Suprapubic skin (tissue), 4 donors: Measurements from ENCODE around the gene MRPS14. TPM values are rescaled to one million over a fixed set of nuclear protein-coding genes. Genes with fewer than 3 reads are reported as not detected.

ENCODE experiments used
- DNase-seq, 2 donors: peaks; one replicate each; pipeline ENCODE4 v3.0.0-alpha.2; 2019; ENCODE audit warnings: low spot score in 2 of 2
- H3K27ac ChIP-seq: fragments of 200-600 bp; sonication (generic); one replicate; pipeline ENCODE4 v1.5.1; 2019
- H3K27me3 ChIP-seq: fragments of 200-600 bp; sonication (generic); one replicate; pipeline ENCODE4 v1.5.1; 2019
- H3K36me3 ChIP-seq: fragments of 200-600 bp; sonication (generic); one replicate; pipeline ENCODE4 v1.5.1; 2019
- H3K4me1 ChIP-seq: fragments of 200-600 bp; sonication (generic); one replicate; pipeline ENCODE4 v1.5.1; 2019
- H3K4me3 ChIP-seq: fragments of 200-600 bp; sonication (generic); one replicate; pipeline ENCODE4 v1.5.1; 2019; ENCODE audit warnings: mild to moderate bottlenecking
- H3K9me3 ChIP-seq: fragments of 200-600 bp; sonication (generic); one replicate; pipeline ENCODE4 v1.5.1; 2019
- EP300 ChIP-seq: sonication (generic); formaldehyde crosslinking; IDR thresholded peaks from one replicate; pipeline ENCODE4 v1.6.1; 2017; ENCODE audit warnings: antibody characterized with exemption
- POLR2A ChIP-seq, 2 donors: fragments of 450-650 bp; IDR thresholded peaks; one replicate each; pipeline ENCODE4 v1.6.1; 2017; ENCODE audit warnings: antibody characterized with exemption in 2 of 2, mild to moderate bottlenecking in 2 of 2, moderate library complexity in 2 of 2
- POLR2AphosphoS5 ChIP-seq, 3 donors: sonication (generic); formaldehyde crosslinking; IDR thresholded peaks; one replicate each; pipeline ENCODE4 v1.6.1; 2017; ENCODE audit warnings: antibody characterized with exemption in 3 of 3
- WGBS: methylation state at CpG from one replicate; pipeline ENCODE4 v1.1.5; 2018; 5-methylcytosine and 5-hydroxymethylcytosine counted together
- total RNA-seq, 4 donors: library from RNA; depleted of rRNA; stranded (reverse); fragments of >200 nt; gene quantifications; one replicate each; pipeline ENCODE4 v1.1.0, GENCODE V29; 2016
- TF ChIP-seq, protein P1 (sequence below), 2 donors: fragments of 200-600 bp in 1 of 2; fragments of 450-650 bp in 1 of 2; sonication (generic) in 1 of 2; IDR thresholded peaks; one replicate each; pipeline ENCODE4 v1.5.1; 2016 to 2019; ENCODE audit warnings: antibody characterized with exemption in 2 of 2, mild to moderate bottlenecking in 1 of 2, moderate library complexity in 1 of 2

The MRPS14 gene
- total RNA-seq, 4 donors from 2014 or later = 12.7 to 22.9 (median 17.9) TPM

DNA sequence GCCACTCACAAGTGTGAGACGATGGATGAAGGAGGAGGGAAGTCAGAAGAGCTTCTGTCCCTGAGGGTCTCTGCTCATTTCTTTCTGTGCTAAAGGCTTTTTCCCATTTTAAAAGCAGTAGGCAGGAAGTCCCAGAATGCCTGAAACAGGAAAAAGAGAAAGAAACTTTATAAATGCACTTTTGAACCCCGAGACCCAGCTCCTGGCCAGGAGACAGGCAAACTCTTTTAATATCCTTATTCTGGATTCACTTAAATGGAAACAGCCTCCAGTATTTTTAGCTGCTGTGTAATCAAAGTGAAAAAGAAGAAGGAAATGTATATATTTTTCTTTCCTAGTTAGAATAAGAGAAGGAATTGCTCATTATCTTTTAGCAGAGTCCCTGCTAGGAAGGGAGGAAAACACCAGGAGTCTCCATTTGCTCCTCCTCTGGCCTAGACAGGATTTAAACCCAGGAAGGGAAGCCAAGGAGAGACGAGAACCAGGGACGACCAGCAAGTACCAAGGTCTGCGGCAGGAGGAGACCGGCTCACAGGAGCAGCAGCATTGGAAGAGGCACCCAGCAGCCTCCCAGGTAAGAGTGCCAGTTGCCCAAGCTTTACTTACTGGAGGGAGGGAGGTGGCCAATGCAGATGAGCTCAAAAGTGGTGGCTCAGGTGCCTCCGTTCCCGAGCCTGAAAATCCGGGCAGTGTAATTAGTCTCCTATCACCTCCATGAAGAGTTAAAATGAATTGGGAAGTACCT, 44.3 kb upstream of the MRPS14 start, which contains the start of gene TNN:
Gene TNN, plus strand, starts transcription at position 472 of the 745 bp plus-strand sequence. CDS start 9,586 bp downstream, outside the sequence.
- no peak for DNase-seq
- Histone ChIP-seq H3K4me1 (peaks cover 10% of the 10 kb centered on the region), H3K9me3 (no peaks in the 10 kb centered on the region), H3K27me3 (peaks cover 4% of the 10 kb centered on the region), H3K4me3 (no peak within 1 kb of the TSS), H3K36me3 (no peaks in the 10 kb centered on the region), H3K27ac (no peak within 1 kb of the TSS)
- no peak for TF ChIP-seq POLR2AphosphoS5 (IDR thresholded peaks at IDR 0.05)
- TF ChIP-seq POLR2A (IDR thresholded peaks at IDR 0.05) = no peak
- TF ChIP-seq EP300 = no peak
- TF ChIP-seq, protein P1, sequence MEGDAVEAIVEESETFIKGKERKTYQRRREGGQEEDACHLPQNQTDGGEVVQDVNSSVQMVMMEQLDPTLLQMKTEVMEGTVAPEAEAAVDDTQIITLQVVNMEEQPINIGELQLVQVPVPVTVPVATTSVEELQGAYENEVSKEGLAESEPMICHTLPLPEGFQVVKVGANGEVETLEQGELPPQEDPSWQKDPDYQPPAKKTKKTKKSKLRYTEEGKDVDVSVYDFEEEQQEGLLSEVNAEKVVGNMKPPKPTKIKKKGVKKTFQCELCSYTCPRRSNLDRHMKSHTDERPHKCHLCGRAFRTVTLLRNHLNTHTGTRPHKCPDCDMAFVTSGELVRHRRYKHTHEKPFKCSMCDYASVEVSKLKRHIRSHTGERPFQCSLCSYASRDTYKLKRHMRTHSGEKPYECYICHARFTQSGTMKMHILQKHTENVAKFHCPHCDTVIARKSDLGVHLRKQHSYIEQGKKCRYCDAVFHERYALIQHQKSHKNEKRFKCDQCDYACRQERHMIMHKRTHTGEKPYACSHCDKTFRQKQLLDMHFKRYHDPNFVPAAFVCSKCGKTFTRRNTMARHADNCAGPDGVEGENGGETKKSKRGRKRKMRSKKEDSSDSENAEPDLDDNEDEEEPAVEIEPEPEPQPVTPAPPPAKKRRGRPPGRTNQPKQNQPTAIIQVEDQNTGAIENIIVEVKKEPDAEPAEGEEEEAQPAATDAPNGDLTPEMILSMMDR (IDR thresholded peaks at IDR 0.05) = no peak
- 74% methylated on average over 9 of the region's 9 CpGs for WGBS

DNA sequence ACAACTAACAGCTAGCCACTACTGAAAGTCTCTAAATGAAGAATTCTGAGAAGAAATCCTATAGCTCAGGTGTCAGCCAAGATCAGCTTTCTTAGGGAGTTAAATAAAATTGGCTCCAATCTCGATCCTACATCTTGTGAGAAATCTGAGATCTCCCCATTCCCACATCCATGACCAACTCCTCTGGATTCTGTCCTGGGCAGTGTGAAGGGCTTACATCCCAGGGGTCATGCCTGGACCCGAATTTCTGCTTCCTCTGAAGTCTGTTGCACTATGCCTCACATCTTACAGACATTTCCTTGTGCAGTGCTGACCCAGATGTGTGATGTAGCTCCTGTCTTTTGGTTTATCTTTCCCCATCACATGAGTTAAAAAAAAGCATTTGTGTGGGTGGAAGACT, 39.6 kb upstream of the MRPS14 start:
- Histone ChIP-seq H3K4me3 (no peak overlapping the region), H3K4me1 (no peaks in the 10 kb centered on the region), H3K9me3 (no peaks in the 10 kb centered on the region), H3K27ac (no peak overlapping the region), H3K36me3 (no peaks in the 10 kb centered on the region), H3K27me3 (peaks cover 3% of the 10 kb centered on the region)
- no peak for DNase-seq
- 53% methylated on average over 2 of the region's 2 CpGs for WGBS
- TF ChIP-seq EP300 (no peak), POLR2A (IDR thresholded peaks at IDR 0.05) (no peak), POLR2AphosphoS5 (IDR thresholded peaks at IDR 0.05) (no peak)
- TF ChIP-seq, protein P1 (IDR thresholded peaks at IDR 0.05) = no peak

DNA sequence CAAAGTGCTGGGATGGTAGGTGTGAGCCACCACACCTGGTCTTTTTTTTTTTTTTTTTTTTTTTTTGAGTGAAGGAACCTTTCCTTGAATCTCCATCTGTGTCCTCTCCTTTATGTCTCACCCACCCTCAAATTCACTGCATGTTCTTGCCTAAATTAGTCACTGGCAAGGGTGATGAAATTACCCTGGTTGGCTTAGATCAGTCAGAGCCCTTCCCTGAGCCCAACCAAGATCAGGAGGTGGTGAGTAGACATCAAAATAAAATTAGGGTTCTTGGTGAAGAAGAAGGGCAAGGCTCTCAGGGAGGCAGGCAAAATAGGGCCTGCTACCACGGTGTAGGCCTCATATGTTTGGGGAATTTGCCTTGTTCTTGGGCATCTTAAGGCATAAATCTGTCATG, 39.1 kb upstream of the MRPS14 start:
- Histone ChIP-seq H3K27ac (no peak overlapping the region), H3K4me3 (no peak overlapping the region), H3K4me1 (no peaks in the 10 kb centered on the region), H3K27me3 (no peaks in the 10 kb centered on the region), H3K36me3 (no peaks in the 10 kb centered on the region), H3K9me3 (no peaks in the 10 kb centered on the region)
- no peak for DNase-seq
- no peak for TF ChIP-seq EP300
- no peak for TF ChIP-seq POLR2AphosphoS5 (IDR thresholded peaks at IDR 0.05)
- TF ChIP-seq POLR2A (IDR thresholded peaks at IDR 0.05) = no peak
- TF ChIP-seq, protein P1 (IDR thresholded peaks at IDR 0.05) = no peak
- 45% methylated on average over 1 of the region's 1 CpG for WGBS

DNA sequence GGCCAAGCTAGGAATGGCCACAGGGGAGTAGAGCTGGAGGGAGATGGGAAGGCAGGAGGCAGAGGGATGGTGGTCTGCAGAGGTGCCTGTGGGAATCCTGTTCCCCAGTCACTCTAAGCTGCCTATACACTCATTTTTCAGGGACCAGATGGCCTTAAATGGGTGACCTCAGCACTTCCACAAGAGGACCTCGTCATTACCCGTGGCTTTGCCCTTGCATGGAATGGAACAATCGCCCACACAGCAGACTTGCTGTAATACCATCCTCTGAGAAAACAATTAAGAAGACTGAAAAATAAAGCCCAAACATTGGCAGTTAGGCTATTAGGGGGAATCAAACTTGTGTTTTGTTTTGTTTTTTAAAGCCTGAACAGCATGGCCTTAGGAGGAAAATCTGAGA, 31.5 kb upstream of the MRPS14 start:
- no peaks in the 10 kb centered on the region for H3K36me3 ChIP-seq
- H3K4me1 ChIP-seq = no peaks in the 10 kb centered on the region
- TF ChIP-seq POLR2AphosphoS5 (IDR thresholded peaks at IDR 0.05) (no peak), POLR2A (IDR thresholded peaks at IDR 0.05) (no peak), EP300 (no peak)
- TF ChIP-seq, protein P1 (IDR thresholded peaks at IDR 0.05) = no peak
- no peak overlapping the region for H3K4me3 ChIP-seq
- H3K27ac ChIP-seq = no peak overlapping the region
- peaks cover 4% of the 10 kb centered on the region for H3K27me3 ChIP-seq
- 65% methylated on average over 3 of the region's 3 CpGs for WGBS
- H3K9me3 ChIP-seq = no peaks in the 10 kb centered on the region
- no peak for DNase-seq

DNA sequence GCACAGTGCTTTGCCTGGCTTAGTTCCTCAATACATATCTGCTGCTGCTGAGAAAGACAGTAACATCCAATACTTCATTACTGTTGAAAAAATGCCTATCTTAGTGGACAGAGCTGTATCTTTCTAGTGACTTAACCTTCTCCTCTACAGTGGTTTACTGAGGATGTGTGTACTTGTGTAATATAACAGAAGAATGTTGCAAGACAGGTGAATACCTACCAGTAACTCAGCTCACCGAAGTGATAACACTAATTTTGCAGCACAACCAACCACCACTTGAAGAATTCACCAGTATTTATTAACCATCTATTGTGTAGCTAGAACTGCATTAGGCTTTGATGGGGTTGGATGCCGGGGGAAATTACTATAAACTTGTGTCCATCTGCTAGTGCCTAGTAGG, 27.8 kb upstream of the MRPS14 start:
- Histone ChIP-seq H3K36me3 (no peaks in the 10 kb centered on the region), H3K4me3 (no peak overlapping the region), H3K9me3 (no peaks in the 10 kb centered on the region), H3K27me3 (peaks cover 11% of the 10 kb centered on the region), H3K4me1 (no peaks in the 10 kb centered on the region), H3K27ac (no peak overlapping the region)
- no peak for TF ChIP-seq POLR2AphosphoS5 (IDR thresholded peaks at IDR 0.05)
- TF ChIP-seq POLR2A (IDR thresholded peaks at IDR 0.05) = no peak
- no peak for TF ChIP-seq EP300
- TF ChIP-seq, protein P1 (IDR thresholded peaks at IDR 0.05) = no peak
- no peak for DNase-seq
- 90% methylated on average over 2 of the region's 2 CpGs for WGBS
